Superior temporal gyrus (tissue), 1 donor: ENCODE measurements around the gene GABBR2.
A peak's percentile ranks its signal among the peaks of the same experiment; 100 is the strongest.
"Not testable (repeated sequence)": the region's sequence is repeated elsewhere in the genome, so short reads cannot be mapped to it uniquely, and the experiment has no call there.

Source experiments
- DNase-seq: peaks from one replicate; pipeline ENCODE4 v3.0.0-alpha.2; 2016; ENCODE audit errors: extremely low spot score

GABBR2 gene

GRCh38 chr9:98481676-98482075 is 227.1 kb downstream of the GABBR2 start:
- no peak for DNase-seq

DNA sequence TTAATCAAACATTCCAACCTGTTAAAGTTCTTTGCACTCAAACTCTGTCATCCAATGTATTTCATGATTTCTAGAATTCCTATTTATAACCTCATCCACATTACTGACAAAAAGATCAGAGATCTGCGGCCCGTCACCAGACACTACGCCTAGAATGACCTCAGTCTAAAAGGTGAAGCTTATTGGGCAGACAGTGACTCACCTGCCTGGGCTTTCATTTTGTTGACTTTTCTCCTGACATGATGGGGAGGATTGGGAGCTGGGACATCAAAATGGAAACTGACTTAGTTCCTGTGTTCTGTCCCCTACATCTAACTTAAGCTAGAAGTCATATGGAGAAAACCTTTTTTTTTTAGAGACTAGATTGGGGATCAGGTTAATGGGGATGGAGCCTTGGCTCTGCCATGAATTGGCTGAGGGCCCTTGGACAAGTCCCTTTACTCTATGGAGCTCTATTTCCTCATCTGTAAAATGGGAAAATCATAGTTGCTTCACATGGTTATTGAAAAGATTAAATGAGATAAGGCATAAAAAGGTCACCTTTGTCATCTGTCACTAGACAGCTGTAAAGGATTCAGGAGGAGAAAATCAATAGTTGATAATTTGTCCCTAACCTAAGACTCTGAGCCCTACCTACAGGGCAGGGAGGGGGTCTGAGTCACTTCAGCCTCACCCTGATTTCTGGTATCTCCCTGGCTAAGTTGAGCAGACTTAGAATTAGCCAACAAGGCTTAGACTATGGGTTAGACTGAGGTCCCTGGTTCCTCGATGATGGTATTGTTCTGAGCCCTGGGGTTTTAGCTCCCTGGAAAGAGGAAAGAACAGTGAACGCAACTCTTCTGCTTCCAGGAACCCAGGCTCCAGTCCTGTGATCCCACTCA is 228.5 kb downstream of the GABBR2 start:
- no peak for DNase-seq

- no peak for DNase-seq
Measured at GRCh38 chr9:98479449-98479848, 229.3 kb downstream of the GABBR2 start.

DNA sequence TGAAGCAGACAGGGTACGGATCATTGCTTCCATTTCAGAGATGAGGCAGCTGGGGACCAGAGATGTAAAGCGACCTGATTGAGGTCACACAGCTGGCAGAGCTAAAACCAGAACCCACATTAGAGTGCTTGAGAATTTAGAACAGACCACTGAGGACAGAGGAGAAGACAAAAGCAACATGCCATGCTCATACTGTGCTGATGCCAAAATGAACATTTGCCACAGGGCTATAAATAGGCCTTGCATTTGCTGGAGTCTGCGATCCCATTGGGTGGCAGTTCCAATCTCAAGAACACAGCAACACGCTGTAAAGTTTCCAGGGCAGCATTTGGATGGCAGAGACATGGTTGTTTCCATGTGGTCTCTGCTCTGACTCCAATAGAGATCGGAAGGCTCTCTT is 230.9 kb downstream of the GABBR2 start:
- DNase-seq = peak; percentile 74

- no peak for DNase-seq
Measured at GRCh38 chr9:98472216-98472615, 236.5 kb downstream of the GABBR2 start.

GRCh38 chr9:98471185-98471584 is 237.6 kb downstream of the GABBR2 start:
- DNase-seq = no peak

- no peak for DNase-seq
Measured at GRCh38 chr9:98468567-98469239, 240.0 kb downstream of the GABBR2 start.

- no peak for DNase-seq
Measured at GRCh38 chr9:98465799-98466198, 242.9 kb downstream of the GABBR2 start.

- DNase-seq = not testable (repeated sequence)
Measured at GRCh38 chr9:98464156-98464690, 244.5 kb downstream of the GABBR2 start.

- DNase-seq = no peak
Measured at GRCh38 chr9:98462310-98462709, 246.4 kb downstream of the GABBR2 start.

- DNase-seq = no peak
Measured at GRCh38 chr9:98460704-98461103, 248.0 kb downstream of the GABBR2 start.

DNA sequence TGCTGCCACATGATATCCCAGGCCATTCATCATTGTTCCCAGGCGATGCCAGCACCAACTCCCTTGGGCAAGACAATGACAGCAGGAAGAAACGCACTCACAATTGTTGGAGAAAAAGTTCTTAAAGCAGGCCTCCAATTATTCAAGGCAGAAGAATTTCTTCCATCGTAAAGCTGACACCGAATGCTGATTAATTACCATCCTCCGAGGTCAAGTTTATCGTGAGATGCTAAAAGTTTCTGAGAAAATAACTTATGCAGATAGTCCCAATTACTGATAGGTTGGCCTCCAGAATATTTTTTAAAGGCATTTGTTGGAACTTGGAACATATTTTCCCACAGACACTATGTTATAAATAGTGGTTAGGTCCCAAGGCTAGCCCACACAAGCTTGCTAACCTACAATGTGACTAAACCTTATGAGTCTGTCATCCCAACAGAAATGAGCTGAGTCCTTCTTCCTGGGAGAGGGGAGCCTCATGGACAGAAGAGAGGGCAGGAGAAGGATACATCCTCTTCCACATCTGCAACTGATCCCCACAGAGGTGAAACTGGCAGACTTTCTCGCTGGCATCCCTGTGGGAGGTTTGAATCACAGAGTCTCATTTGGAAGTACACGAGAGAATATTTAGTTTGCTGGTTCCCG is 250.9 kb downstream of the GABBR2 start:
- DNase-seq = no peak

DNA sequence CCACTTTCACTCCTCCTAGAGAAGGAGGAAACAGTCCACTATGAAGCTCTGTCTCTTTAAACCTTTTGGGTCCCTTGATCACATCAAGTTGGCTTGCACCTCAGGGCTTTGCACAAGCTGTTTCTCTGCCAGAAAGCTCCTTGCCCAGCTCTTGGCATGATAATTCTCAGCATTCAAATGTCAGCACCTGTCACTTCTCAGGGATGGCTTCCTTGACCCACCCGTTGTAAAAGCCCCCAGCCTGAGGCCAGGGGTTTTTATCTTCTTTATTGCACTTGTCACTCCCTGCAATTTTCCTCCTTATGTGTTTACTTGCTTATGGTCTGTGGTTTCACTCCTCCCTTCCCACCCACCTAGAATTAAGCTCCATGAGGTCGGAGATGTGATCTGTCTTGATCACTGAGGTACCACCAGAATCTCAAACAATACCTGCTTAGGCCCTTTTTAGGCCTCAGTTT is 252.6 kb downstream of the GABBR2 start:
- no peak for DNase-seq

- DNase-seq = peak; percentile 55
Measured at GRCh38 chr9:98455256-98456155, 253.2 kb downstream of the GABBR2 start.

- DNase-seq = no peak
Measured at GRCh38 chr9:98453589-98454311, 255.0 kb downstream of the GABBR2 start.

- no peak for DNase-seq
Measured at GRCh38 chr9:98451576-98451975, 257.2 kb downstream of the GABBR2 start.

- DNase-seq = no peak
Measured at GRCh38 chr9:98450496-98450895, 258.2 kb downstream of the GABBR2 start.

DNA sequence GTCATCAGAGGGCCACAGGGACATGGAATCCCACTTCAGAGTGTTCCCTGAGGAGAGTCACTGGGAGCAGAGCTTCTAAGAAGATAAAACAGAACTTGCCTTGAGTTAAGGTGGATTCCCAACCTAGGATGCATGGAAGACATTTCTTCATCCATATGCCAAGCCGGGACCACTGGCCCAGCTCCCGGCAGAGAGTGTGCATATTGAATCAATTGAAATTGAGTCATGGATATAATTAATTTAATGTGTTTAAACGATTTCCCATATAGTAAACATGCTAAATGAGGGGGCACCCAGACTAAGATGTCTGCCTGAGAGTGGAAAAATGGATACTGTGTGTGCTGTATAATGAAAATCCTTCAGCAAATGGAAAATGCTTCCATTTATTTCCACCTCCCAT is 258.9 kb downstream of the GABBR2 start:
- no peak for DNase-seq

GRCh38 chr9:98445576-98445975 is 263.2 kb downstream of the GABBR2 start:
- no peak for DNase-seq

GRCh38 chr9:98444601-98445000 is 264.1 kb downstream of the GABBR2 start:
- no peak for DNase-seq

DNA sequence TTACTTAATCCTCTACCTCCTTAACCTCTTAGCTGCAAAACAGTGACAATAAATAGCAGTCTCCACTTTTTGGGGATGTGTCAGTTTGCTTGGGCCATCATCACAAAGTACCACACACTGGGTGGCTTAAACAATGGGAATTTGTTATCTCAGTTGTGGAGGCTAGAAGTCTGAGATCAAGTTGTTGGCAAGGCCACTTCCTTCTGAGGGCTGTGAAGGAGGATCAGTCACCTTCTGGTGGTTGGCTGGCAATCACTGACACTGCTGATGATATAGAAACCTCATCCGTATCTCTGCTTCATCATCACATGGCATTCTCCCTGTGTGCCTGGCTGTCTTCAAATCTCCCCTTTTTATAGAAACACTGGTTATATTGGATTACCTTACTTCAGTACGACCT is 266.2 kb downstream of the GABBR2 start:
- no peak for DNase-seq
